Measurements from ENCODE around the gene GRID1. TPM values are rescaled to one million over a fixed set of nuclear protein-coding genes. Genes with fewer than 3 reads are reported as not detected.
"Not testable (repeated sequence)": the region's sequence is repeated elsewhere in the genome, so short reads cannot be mapped to it uniquely, and the experiment has no call there.

The GRID1 gene
- total RNA-seq, 2 donors from 2014 or later = 0.31 to 1.0 TPM

- intact Hi-C loops (cut with DNase I, micrococcal nuclease) = no loop called here
- no peak for ATAC-seq
- no peak for DNase-seq
These were observed 652.7 kb downstream of the GRID1 start for GRCh38 chr10:85713885-85714284.

- ATAC-seq (no peak), DNase-seq (no peak)
- intact Hi-C loops (cut with DNase I, micrococcal nuclease) = no loop called here
These were observed 663.8 kb downstream of the GRID1 start for GRCh38 chr10:85702768-85703167.

GRCh38 chr10:85699066-85699465 is 667.5 kb downstream of the GRID1 start:
- ATAC-seq; DNase-seq; intact Hi-C loops (cut with DNase I, micrococcal nuclease): not testable (repeated sequence)

- ATAC-seq (no peak), DNase-seq (no peak)
- intact Hi-C loops (cut with DNase I, micrococcal nuclease) = no loop called here
These were observed 669.7 kb downstream of the GRID1 start for GRCh38 chr10:85696893-85697292.

- ATAC-seq (no peak), DNase-seq (no peak)
- intact Hi-C loops (cut with DNase I, micrococcal nuclease) = no loop called here
These were observed 684.0 kb downstream of the GRID1 start for GRCh38 chr10:85682621-85683020.

- intact Hi-C loops (cut with DNase I, micrococcal nuclease) = no loop called here
- ATAC-seq = no peak
These were observed 686.9 kb downstream of the GRID1 start for GRCh38 chr10:85679710-85680109.

GRCh38 chr10:85679061-85679460 is 687.5 kb downstream of the GRID1 start:
- no peak for DNase-seq
- ATAC-seq = no peak
- intact Hi-C loops (cut with DNase I, micrococcal nuclease) = no loop called here

More at GRCh38 chr10:85679710-85680109, 686.9 kb downstream of the GRID1 start:
- no peak for DNase-seq

- no peak for DNase-seq
- intact Hi-C loops (cut with DNase I, micrococcal nuclease) = no loop called here
- no peak for ATAC-seq
These were observed 691.7 kb downstream of the GRID1 start for GRCh38 chr10:85674851-85675250.

GRCh38 chr10:85673270-85673669 is 693.3 kb downstream of the GRID1 start:
- DNase-seq (no peak), ATAC-seq (no peak)
- intact Hi-C loops (cut with DNase I, micrococcal nuclease) = no loop called here

GRCh38 chr10:85671530-85671929 is 695.1 kb downstream of the GRID1 start:
- intact Hi-C loops (cut with DNase I, micrococcal nuclease) = no loop called here
- no peak for ATAC-seq
- DNase-seq = no peak

- DNase-seq (no peak), ATAC-seq (no peak)
- intact Hi-C loops (cut with DNase I, micrococcal nuclease) = no loop called here
These were observed 698.1 kb downstream of the GRID1 start for GRCh38 chr10:85668522-85668921.

GRCh38 chr10:85667638-85668233 is 698.9 kb downstream of the GRID1 start:
- intact Hi-C loops (cut with DNase I, micrococcal nuclease) = no loop called here
- ATAC-seq = no peak
- DNase-seq = no peak

GRCh38 chr10:85666987-85667386 is 699.6 kb downstream of the GRID1 start:
- ATAC-seq = no peak
- DNase-seq = no peak
- intact Hi-C loops (cut with DNase I, micrococcal nuclease) = no loop called here

- intact Hi-C loops (cut with DNase I, micrococcal nuclease) = no loop called here
These were observed 700.5 kb downstream of the GRID1 start for GRCh38 chr10:85666102-85666501.

GRCh38 chr10:85665681-85666080 is 700.9 kb downstream of the GRID1 start:
- ATAC-seq = no peak
- no peak for DNase-seq
- intact Hi-C loops (cut with DNase I, micrococcal nuclease) = no loop called here

More at GRCh38 chr10:85666102-85666501, 700.5 kb downstream of the GRID1 start:
- DNase-seq = no peak
- no peak for ATAC-seq

- no peak for ATAC-seq
- intact Hi-C loops (cut with DNase I, micrococcal nuclease) = no loop called here
- no peak for DNase-seq
These were observed 701.5 kb downstream of the GRID1 start for GRCh38 chr10:85665078-85665477.

GRCh38 chr10:85661123-85661522 is 705.5 kb downstream of the GRID1 start:
- DNase-seq (no peak), ATAC-seq (no peak)
- intact Hi-C loops (cut with DNase I, micrococcal nuclease) = no loop called here

GRCh38 chr10:85659331-85659730 is 707.3 kb downstream of the GRID1 start:
- no peak for ATAC-seq
- DNase-seq = no peak
- intact Hi-C loops (cut with DNase I, micrococcal nuclease) = no loop called here

GRCh38 chr10:85658518-85658917 is 708.1 kb downstream of the GRID1 start:
- peak; percentile 78 for ATAC-seq
- no peak for DNase-seq
- intact Hi-C loops (cut with DNase I, micrococcal nuclease) = no loop called here

GRCh38 chr10:85657476-85658113 is 709.0 kb downstream of the GRID1 start:
- no peak for ATAC-seq
- intact Hi-C loops (cut with DNase I, micrococcal nuclease) = no loop called here
- no peak for DNase-seq

GRCh38 chr10:85655411-85655810 is 711.2 kb downstream of the GRID1 start:
- DNase-seq (no peak), ATAC-seq (no peak)
- intact Hi-C loops (cut with DNase I, micrococcal nuclease) = no loop called here
